Naive thymus-derived CD4-positive, alpha-beta T cell (primary cell): ENCODE measurements around the gene TEKT2. TPM values are rescaled to one million over a fixed set of nuclear protein-coding genes. Genes with fewer than 3 reads are reported as not detected.

Source experiments
- ATAC-seq: fragments of 150-1000 bp; cut with Tn5 transposase; 2 replicates; pipeline ENCODE4 v1.10.0; 2021; ENCODE audit warnings: mild to moderate bottlenecking, moderate library complexity
- CTCF ChIA-PET: fragments of 350-600 bp; sonication (Branson Sonifier 250); formaldehyde crosslinking; loops from one replicate; lab custom pipeline; 2021; ENCODE audit warnings: antibody characterized with exemption; lab: Charles Lee
- POLR2A ChIA-PET: fragments of 350-600 bp; sonication (Branson Sonifier 250); formaldehyde crosslinking; loops from one replicate; lab custom pipeline; 2021; ENCODE audit warnings: antibody characterized with exemption, inconsistent platforms; lab: Charles Lee
- DNase-seq, 9 donors: peaks; one replicate each; pipeline versions ENCODE4 v3.0.0 to v3.0.0-alpha.2; 2020 to 2022; ENCODE audit warnings: mixed read lengths in 1 of 9
- H3K27ac ChIP-seq: one replicate; pipeline ENCODE4 v1.7.0; 2013; ENCODE audit warnings: mild to moderate bottlenecking, low read depth, low read length, moderate library complexity
- H3K27me3 ChIP-seq, 2 donors: one replicate each; pipeline ENCODE4 v1.7.0; 2013; ENCODE audit warnings: low read length in 2 of 2, mild to moderate bottlenecking in 2 of 2, moderate library complexity in 2 of 2; ENCODE audit not compliant: control insufficient read depth in 2 of 2, insufficient read depth in 2 of 2
- H3K36me3 ChIP-seq, 3 experiments: 1 replicate in 2 of 3; 2 replicates in 1 of 3; pipeline ENCODE4 v1.7.0; 2013; ENCODE audit warnings: low read length in 3 of 3, mild to moderate bottlenecking in 3 of 3, moderate library complexity in 1 of 3; ENCODE audit not compliant: insufficient read depth in 3 of 3, control insufficient read depth in 2 of 3
- H3K4me1 ChIP-seq, 2 donors: one replicate each; pipeline ENCODE4 v1.7.0; 2013; ENCODE audit warnings: low read length in 2 of 2, mild to moderate bottlenecking in 2 of 2, moderate library complexity in 1 of 2; ENCODE audit not compliant: control insufficient read depth in 2 of 2, insufficient read depth in 2 of 2
- H3K4me3 ChIP-seq: 2 replicates; pipeline ENCODE4 v1.7.0; 2013; ENCODE audit warnings: mild to moderate bottlenecking, low read length
- H3K9me3 ChIP-seq, 3 experiments: 1 replicate in 2 of 3; 2 replicates in 1 of 3; pipeline ENCODE4 v1.7.0; 2013; ENCODE audit warnings: low read length in 3 of 3; ENCODE audit not compliant: control insufficient read depth in 2 of 3
- H3K27ac Mint-ChIP-seq, 9 donors: one replicate each; pipeline ENCODE4 v1.8.0; 2020 to 2022; ENCODE audit warnings: mixed read lengths in 9 of 9, mild to moderate bottlenecking in 8 of 9, moderate library complexity in 5 of 9, inconsistent platforms in 2 of 9
- H3K27me3 Mint-ChIP-seq, 5 donors: one replicate each; pipeline ENCODE4 v1.8.0; 2021 to 2022; ENCODE audit warnings: mixed read lengths in 5 of 5, mild to moderate bottlenecking in 1 of 5
- H3K36me3 Mint-ChIP-seq, 5 donors: one replicate each; pipeline ENCODE4 v1.8.0; 2020 to 2022; ENCODE audit warnings: mixed read lengths in 5 of 5, mild to moderate bottlenecking in 3 of 5, inconsistent platforms in 1 of 5
- H3K4me1 Mint-ChIP-seq, 7 donors: one replicate each; pipeline ENCODE4 v1.8.0; 2020 to 2022; ENCODE audit warnings: mixed read lengths in 7 of 7, mild to moderate bottlenecking in 3 of 7, inconsistent platforms in 1 of 7
- H3K4me3 Mint-ChIP-seq, 10 donors: one replicate each; pipeline ENCODE4 v1.8.0; 2020 to 2022; ENCODE audit warnings: mild to moderate bottlenecking in 10 of 10, mixed read lengths in 10 of 10, moderate library complexity in 6 of 10, inconsistent platforms in 2 of 10
- H3K9me3 Mint-ChIP-seq, 11 donors: one replicate each; pipeline ENCODE4 v1.8.0; 2020 to 2022; ENCODE audit warnings: mixed read lengths in 11 of 11, mild to moderate bottlenecking in 4 of 11, inconsistent platforms in 1 of 11, moderate library complexity in 1 of 11
- intact Hi-C, 2 donors: fragments of 100-400 bp; cut with micrococcal nuclease; formaldehyde crosslinking; loops; one replicate each; pipeline ENCODE4 v1.15.1; 2023
- polyA plus RNA-seq, 2 donors: library from polyadenylated mRNA; unstranded; fragments of 300-500 nt; fragmentation: Illumina TruSeq; gene quantifications; one replicate each; pipeline ENCODE4 v1.2.3, GENCODE V29; 2021
- total RNA-seq, 6 experiments: library from RNA in 5 of 6; stranded (reverse) in 5 of 6; gene quantifications; 1 replicate in 5 of 6; 2 replicates in 1 of 6; pipeline ENCODE4 v1.2.3 and lab custom pipeline; 2021 to 2026

The TEKT2 gene
- total and polyA plus RNA-seq, 7 experiments from 2014 or later: 0.71 to 0.93 TPM; not detected in 5

DNA sequence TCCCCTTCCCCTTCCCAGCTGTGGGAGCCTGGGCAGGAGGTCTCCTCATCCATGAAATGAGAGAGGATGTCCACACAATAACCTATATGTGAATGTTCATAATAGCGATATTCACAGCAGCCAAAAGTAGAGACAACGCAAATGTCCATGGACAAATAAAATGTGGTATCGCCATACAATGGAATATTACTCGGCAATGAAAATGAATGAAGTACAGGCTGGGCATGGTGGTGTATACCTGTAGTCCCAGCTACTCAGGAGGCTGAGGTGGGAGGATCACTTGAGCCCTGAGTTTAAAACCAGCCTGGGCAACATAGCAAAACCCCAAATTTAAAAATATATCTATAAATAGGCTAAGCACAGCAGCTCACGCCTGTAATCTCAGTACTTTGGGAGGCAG is 17.7 kb downstream of the TEKT2 start:
- Histone ChIP-seq H3K4me3 (no peak overlapping the region), H3K36me3 (peaks cover 0 to 4% (median 0%) of the 10 kb centered on the region in 3 experiments), H3K27ac (no peak overlapping the region), H3K4me1 (no peaks in the 10 kb centered on the region), H3K9me3 (no peaks in the 10 kb centered on the region), H3K27me3 (no peaks in the 10 kb centered on the region)
- no peaks in the 10 kb centered on the region for H3K27me3 Mint-ChIP-seq
- ATAC-seq (no peak), DNase-seq (no peak)
- CTCF ChIA-PET: interaction anchor here (2.7 to 5.2 kb wide), 2 partner anchors 32 to 86 kb away, joined by 10 to 77 read pairs; no protein-coding TSS in a partner anchor
- POLR2A ChIA-PET: interaction anchor here (1.0 to 1.5 kb wide), 2 partner anchors 55 to 56 kb away, joined by 3 read pairs; partner anchors contain the start of gene MAP7D1
- peaks cover 0 to 10% (median 2%) of the 10 kb centered on the region in 7 donors for H3K4me1 Mint-ChIP-seq
- peaks cover 0 to 1% (median 0%) of the 10 kb centered on the region in 5 donors for H3K36me3 Mint-ChIP-seq
- no peak overlapping the region for H3K4me3 Mint-ChIP-seq
- intact Hi-C loops: loop anchor here in 1 of 2 donors (5.0 kb wide), 1 partner anchor 1331 kb away; no protein-coding TSS in a partner anchor
- H3K9me3 Mint-ChIP-seq: no peaks in the 10 kb centered on the region
- H3K27ac Mint-ChIP-seq: no peak overlapping the region

GRCh38 chr1:36106269-36106668 is 22.4 kb downstream of the TEKT2 start:
- H3K36me3 ChIP-seq: no peaks in the 10 kb centered on the region
- H3K36me3 Mint-ChIP-seq: no peaks in the 10 kb centered on the region
- no peak overlapping the region for H3K4me3 Mint-ChIP-seq
- H3K4me1 Mint-ChIP-seq: peaks cover 17 to 30% (median 27%) of the 10 kb centered on the region in 7 donors
- no peak overlapping the region for H3K4me3 ChIP-seq
- H3K27me3 ChIP-seq: no peaks in the 10 kb centered on the region
- ChIA-PET POLR2A (interaction anchor here (1.0 kb wide), 1 partner anchor 27 kb away, joined by 4 read pairs; no protein-coding TSS in a partner anchor), CTCF (interaction anchor here (2.0 to 3.4 kb wide), 2 partner anchors 27 to 82 kb away, joined by 5 to 20 read pairs; no protein-coding TSS in a partner anchor)
- peaks cover 0 to 15% of the 10 kb centered on the region in 2 donors for H3K4me1 ChIP-seq
- intact Hi-C loops: no loop called here
- no peak overlapping the region for H3K27ac Mint-ChIP-seq
- ATAC-seq: no peak
- H3K9me3 Mint-ChIP-seq: no peaks in the 10 kb centered on the region
- H3K9me3 ChIP-seq: no peaks in the 10 kb centered on the region
- H3K27me3 Mint-ChIP-seq: no peaks in the 10 kb centered on the region
- no peak overlapping the region for H3K27ac ChIP-seq
- DNase-seq: no peak

- POLR2A ChIA-PET: interaction anchor here (1.0 kb wide), 1 partner anchor 26 kb away, joined by 4 read pairs; no protein-coding TSS in a partner anchor
- intact Hi-C loops: no loop called here
- CTCF ChIA-PET: interaction anchor here (0.6 to 3.4 kb wide), 3 partner anchors 26 to 81 kb away, joined by 3 to 20 read pairs (median 5); no protein-coding TSS in a partner anchor
Observed at GRCh38 chr1:36107394-36107793, 23.5 kb downstream of the TEKT2 start.

GRCh38 chr1:36108314-36108713 is 24.4 kb downstream of the TEKT2 start:
- intact Hi-C loops: no loop called here
- Mint-ChIP-seq H3K9me3 (peaks cover 0 to 1% (median 0%) of the 10 kb centered on the region in 11 donors), H3K4me1 (peaks cover 21 to 38% (median 30%) of the 10 kb centered on the region in 7 donors), H3K27ac (peak overlapping the region; percentile 3 to 95 (median 79)), H3K4me3 (peak overlapping the region in 5 of 10 donors; percentile 42 to 75 (median 66)), H3K36me3 (no peaks in the 10 kb centered on the region), H3K27me3 (no peaks in the 10 kb centered on the region)
- ATAC-seq (no peak), DNase-seq (no peak)
- Histone ChIP-seq H3K27me3 (no peaks in the 10 kb centered on the region), H3K27ac (no peak overlapping the region), H3K36me3 (no peaks in the 10 kb centered on the region), H3K4me1 (peaks cover 0 to 15% of the 10 kb centered on the region in 2 donors), H3K9me3 (no peaks in the 10 kb centered on the region), H3K4me3 (no peak overlapping the region)
- ChIA-PET POLR2A (interaction anchor here (0.7 to 1.9 kb wide), 5 partner anchors 10 to 115 kb away, joined by 3 to 8 read pairs (median 4); partner anchors contain the start of genes THRAP3 and TRAPPC3), CTCF (interaction anchor here (2.0 kb wide), 1 partner anchor 80 kb away, joined by 5 read pairs; no protein-coding TSS in a partner anchor)

More at GRCh38 chr1:36107394-36107793, 23.5 kb downstream of the TEKT2 start:
- no peak for ATAC-seq
- H3K9me3 ChIP-seq: no peaks in the 10 kb centered on the region
- Mint-ChIP-seq H3K4me1 (peaks cover 21 to 37% (median 30%) of the 10 kb centered on the region in 7 donors), H3K4me3 (no peak overlapping the region), H3K27me3 (no peaks in the 10 kb centered on the region), H3K9me3 (peaks cover 0 to under 1% (median 0%) of the 10 kb centered on the region in 11 donors), H3K36me3 (no peaks in the 10 kb centered on the region), H3K27ac (peak overlapping the region in 6 of 9 donors; percentile 25 to 95 (median 76))
- no peaks in the 10 kb centered on the region for H3K27me3 ChIP-seq
- DNase-seq: no peak
- no peak overlapping the region for H3K27ac ChIP-seq
- H3K4me3 ChIP-seq: no peak overlapping the region
- peaks cover 0 to 15% of the 10 kb centered on the region in 2 donors for H3K4me1 ChIP-seq
- no peaks in the 10 kb centered on the region for H3K36me3 ChIP-seq

DNA sequence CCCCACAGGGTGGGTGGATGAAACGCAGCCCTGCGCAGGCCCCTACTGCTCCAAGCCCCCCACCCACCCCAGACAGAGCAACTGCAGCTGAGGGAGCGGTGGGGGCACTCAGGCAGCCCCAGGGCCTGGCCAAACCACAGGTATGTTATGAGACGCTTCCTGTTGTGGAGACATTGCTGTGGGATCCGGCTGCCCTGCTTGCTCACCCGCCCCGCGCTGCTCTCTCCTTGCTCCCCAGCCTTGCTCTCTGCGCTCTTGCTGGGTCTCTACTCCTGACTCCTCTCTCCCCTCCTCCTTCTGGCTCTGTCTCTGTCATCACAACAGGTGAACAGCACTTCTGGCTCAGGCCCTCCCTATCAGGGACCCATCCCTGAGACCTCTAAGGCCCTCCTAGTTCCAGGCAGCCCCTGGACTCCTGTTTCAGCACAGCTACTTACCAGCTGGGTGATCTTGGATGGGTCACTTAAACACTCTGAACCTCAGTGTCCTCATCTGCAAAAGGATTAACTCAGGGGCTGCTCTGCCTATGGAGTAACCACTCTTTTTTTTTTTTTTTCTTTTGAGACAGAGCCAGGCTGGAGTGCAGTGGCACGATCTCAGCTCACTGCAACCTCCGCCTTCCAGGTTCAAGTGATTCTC is 25.3 kb downstream of the TEKT2 start:
- Mint-ChIP-seq H3K27me3 (no peaks in the 10 kb centered on the region), H3K4me1 (peaks cover 21 to 38% (median 32%) of the 10 kb centered on the region in 7 donors), H3K4me3 (peak overlapping the region in 9 of 10 donors; percentile 12 to 85 (median 68)), H3K9me3 (peaks cover 0 to 1% (median 0%) of the 10 kb centered on the region in 11 donors), H3K27ac (peak overlapping the region; percentile 35 to 97 (median 80)), H3K36me3 (no peaks in the 10 kb centered on the region)
- peaks cover 0 to 15% of the 10 kb centered on the region in 2 donors for H3K4me1 ChIP-seq
- H3K36me3 ChIP-seq: no peaks in the 10 kb centered on the region
- no peaks in the 10 kb centered on the region for H3K27me3 ChIP-seq
- CTCF ChIA-PET: interaction anchor here (1.7 to 2.4 kb wide), 2 partner anchors 24 to 26 kb away, joined by 6 to 9 read pairs; no protein-coding TSS in a partner anchor
- no peaks in the 10 kb centered on the region for H3K9me3 ChIP-seq
- ATAC-seq (peak; percentile 92), DNase-seq (peak in 7 of 9 donors; percentile 42 to 67 (median 61))
- intact Hi-C loops: loop anchor here in 1 of 2 donors (1.0 kb wide), 1 partner anchor 21 kb away; the partner anchor contains the start of gene ADPRS
- no peak overlapping the region for H3K4me3 ChIP-seq
- H3K27ac ChIP-seq: peak overlapping the region; percentile 56
- POLR2A ChIA-PET: interaction anchor here (0.7 to 2.1 kb wide), 8 partner anchors 9 to 115 kb away, joined by 3 to 8 read pairs (median 4); partner anchors contain the start of genes THRAP3 and TRAPPC3

GRCh38 chr1:36111151-36111550 is 27.3 kb downstream of the TEKT2 start:
- H3K4me3 ChIP-seq: no peak overlapping the region
- peaks cover 0 to 3% (median 0%) of the 10 kb centered on the region in 5 donors for H3K27me3 Mint-ChIP-seq
- peak overlapping the region; percentile 9 to 89 (median 71) for H3K27ac Mint-ChIP-seq
- peaks cover 21 to 38% (median 32%) of the 10 kb centered on the region in 7 donors for H3K4me1 Mint-ChIP-seq
- H3K27me3 ChIP-seq: no peaks in the 10 kb centered on the region
- peaks cover 0 to 2% (median 0%) of the 10 kb centered on the region in 11 donors for H3K9me3 Mint-ChIP-seq
- DNase-seq: no peak
- CTCF ChIA-PET: interaction anchor here (2.4 kb wide), 1 partner anchor 22 kb away, joined by 9 read pairs; no protein-coding TSS in a partner anchor
- H3K4me3 Mint-ChIP-seq: peak overlapping the region in 5 of 10 donors; percentile 1 to 49 (median 37)
- H3K36me3 Mint-ChIP-seq: no peaks in the 10 kb centered on the region
- no peak for ATAC-seq
- H3K9me3 ChIP-seq: no peaks in the 10 kb centered on the region
- no peak overlapping the region for H3K27ac ChIP-seq
- POLR2A ChIA-PET: no interaction called here
- intact Hi-C loops: no loop called here
- H3K4me1 ChIP-seq: peaks cover 0 to 15% of the 10 kb centered on the region in 2 donors
- no peaks in the 10 kb centered on the region for H3K36me3 ChIP-seq
